ENCODE measurements around the gene PLCD4. TPM values are rescaled to one million over a fixed set of nuclear protein-coding genes. Genes with fewer than 3 reads are reported as not detected.
A peak's percentile ranks its signal among the peaks of the same experiment; 100 is the strongest.

Gene PLCD4
- total RNA-seq, 1 donor from 2014 or later = 24.7 TPM

GRCh38 chr2:218567797-218568189 lies 39.9 kb upstream of the PLCD4 start:
- no peak for TF ChIP-seq CTCF (IDR thresholded peaks at IDR 0.05)
- Mint-ChIP-seq H3K4me1 (ENCODE audit: unreplicated experiment) (peaks cover 39% of the 10 kb centered on the region), H3K36me3 (ENCODE audit: unreplicated experiment) (peaks cover 3% of the 10 kb centered on the region), H3K4me3 (ENCODE audit: unreplicated experiment) (peak overlapping the region; percentile 80), H3K27me3 (ENCODE audit: unreplicated experiment) (no peaks in the 10 kb centered on the region), H3K27ac (ENCODE audit: unreplicated experiment) (peak overlapping the region; percentile 93), H3K9me3 (ENCODE audit: unreplicated experiment) (no peaks in the 10 kb centered on the region)
- DNase-seq (ENCODE audit: extremely low spot score, unreplicated experiment) = no peak

- H3K36me3 Mint-ChIP-seq (ENCODE audit: unreplicated experiment) = peaks cover 5% of the 10 kb centered on the region
- H3K27ac Mint-ChIP-seq (ENCODE audit: unreplicated experiment) = peak within 1 kb of the TSS; percentile 99
- peak within 1 kb of the TSS; percentile 80 for H3K4me3 Mint-ChIP-seq (ENCODE audit: unreplicated experiment)
- no peaks in the 10 kb centered on the region for H3K27me3 Mint-ChIP-seq (ENCODE audit: unreplicated experiment)
- DNase-seq (ENCODE audit: extremely low spot score, unreplicated experiment) = peak; percentile 100
- peaks cover 39% of the 10 kb centered on the region for H3K4me1 Mint-ChIP-seq (ENCODE audit: unreplicated experiment)
- H3K9me3 Mint-ChIP-seq (ENCODE audit: unreplicated experiment) = no peaks in the 10 kb centered on the region
- no peak for TF ChIP-seq CTCF (IDR thresholded peaks at IDR 0.05)
Observed at GRCh38 chr2:218568190-218569037, 39.3 kb upstream of the PLCD4 start, which contains the start of the genes CNOT9 and USP37. TSS of gene CNOT9 (plus strand) at chr2:218568839. CDS start at chr2:218568955, 116 bp downstream. TSS of gene USP37 (minus strand) at chr2:218568351. CDS start at chr2:218558653, 9,698 bp downstream.

GRCh38 chr2:218569038-218569431 lies 38.7 kb upstream of the PLCD4 start:
- H3K4me3 Mint-ChIP-seq (ENCODE audit: unreplicated experiment) = peak overlapping the region; percentile 80
- peaks cover 39% of the 10 kb centered on the region for H3K4me1 Mint-ChIP-seq (ENCODE audit: unreplicated experiment)
- H3K9me3 Mint-ChIP-seq (ENCODE audit: unreplicated experiment) = no peaks in the 10 kb centered on the region
- H3K27me3 Mint-ChIP-seq (ENCODE audit: unreplicated experiment) = no peaks in the 10 kb centered on the region
- no peak for TF ChIP-seq CTCF (IDR thresholded peaks at IDR 0.05)
- H3K36me3 Mint-ChIP-seq (ENCODE audit: unreplicated experiment) = peaks cover 5% of the 10 kb centered on the region
- peak overlapping the region; percentile 99 for H3K27ac Mint-ChIP-seq (ENCODE audit: unreplicated experiment)
- DNase-seq (ENCODE audit: extremely low spot score, unreplicated experiment) = peak; percentile 84

- no peak for TF ChIP-seq CTCF (IDR thresholded peaks at IDR 0.05)
- peak overlapping the region; percentile 99 for H3K27ac Mint-ChIP-seq (ENCODE audit: unreplicated experiment)
- peak overlapping the region; percentile 80 for H3K4me3 Mint-ChIP-seq (ENCODE audit: unreplicated experiment)
- H3K4me1 Mint-ChIP-seq (ENCODE audit: unreplicated experiment) = peaks cover 39% of the 10 kb centered on the region
- peaks cover 7% of the 10 kb centered on the region for H3K36me3 Mint-ChIP-seq (ENCODE audit: unreplicated experiment)
- no peaks in the 10 kb centered on the region for H3K9me3 Mint-ChIP-seq (ENCODE audit: unreplicated experiment)
- no peaks in the 10 kb centered on the region for H3K27me3 Mint-ChIP-seq (ENCODE audit: unreplicated experiment)
- DNase-seq (ENCODE audit: extremely low spot score, unreplicated experiment) = no peak
Observed at GRCh38 chr2:218569661-218570500, 37.8 kb upstream of the PLCD4 start.

Measured in osteocyte (in vitro differentiated cells).